ENCODE measurements around the gene GOLIM4.

- TF ChIP-seq E2F1 (CRISPR knock-in tag; IDR thresholded peaks at IDR 0.05) = peak; percentile 27; the same call in 1 of the 2 replicates
- 0 out of 2 replicates have a peak, but pooled peaks have one; percentile 34 for TF ChIP-seq KDM5B (CRISPR knock-in tag; IDR thresholded peaks at IDR 0.05; ENCODE audit: borderline replicate concordance)
- TF ChIP-seq SMC3 (IDR thresholded peaks at IDR 0.05; ENCODE audit: low read length) = no peak
- TF ChIP-seq PTBP1 (IDR thresholded peaks at IDR 0.05; ENCODE audit: low read depth, low read length, poor library complexity, severe bottlenecking) = peak; percentile 39
- 0 out of 2 replicates have a peak, but pooled peaks have one; percentile 3 for TF ChIP-seq ZNF121 (CRISPR knock-in tag; IDR thresholded peaks at IDR 0.05)
- no peak for TF ChIP-seq HMG20A (CRISPR knock-in tag; IDR thresholded peaks at IDR 0.05; ENCODE audit: borderline replicate concordance)
Measured at GRCh38 chr3:168094877-168095610, 680 bp downstream of the GOLIM4 start.

Data from HepG2 (cell line).